Smooth muscle cell (in vitro differentiated cells): ENCODE results near the gene MYDGF. TPM values are rescaled to one million over a fixed set of nuclear protein-coding genes. Genes with fewer than 3 reads are reported as not detected.

Experiments used
- DNase-seq: peaks from one replicate; lab custom pipeline; 2025; ENCODE audit not compliant: unreplicated experiment; lab: John Stamatoyannopoulos, UW
- H2AFZ ChIP-seq: fragments of 200-600 bp; sonication (generic); 2 replicates; pipeline ENCODE4 v1.6.0; 2016; ENCODE audit warnings: antibody characterized with exemption, low read depth, mild to moderate bottlenecking
- H3F3A ChIP-seq: fragments of 200-600 bp; sonication (generic); 2 replicates; pipeline ENCODE4 v1.6.0; 2017; ENCODE audit warnings: antibody characterized with exemption, low read depth
- H3K27ac ChIP-seq: fragments of 200-600 bp; sonication (generic); 2 replicates; pipeline ENCODE4 v1.5.1; 2016; ENCODE audit warnings: low read depth, mild to moderate bottlenecking
- H3K27me3 ChIP-seq: fragments of 200-600 bp; sonication (generic); 2 replicates; pipeline ENCODE4 v1.6.1; 2016; ENCODE audit warnings: low read depth, mild to moderate bottlenecking
- H3K36me3 ChIP-seq: fragments of 200-600 bp; sonication (generic); 2 replicates; pipeline ENCODE4 v1.5.1; 2016; ENCODE audit warnings: low read depth
- H3K4me1 ChIP-seq: fragments of 200-600 bp; sonication (generic); 2 replicates; pipeline ENCODE4 v1.5.1; 2016; ENCODE audit warnings: low read depth
- H3K4me2 ChIP-seq: fragments of 200-600 bp; sonication (generic); 2 replicates; pipeline ENCODE4 v1.6.0; 2016; ENCODE audit warnings: mild to moderate bottlenecking
- H3K4me3 ChIP-seq: fragments of 200-600 bp; sonication (generic); 2 replicates; pipeline ENCODE4 v1.5.1; 2016; ENCODE audit warnings: mild to moderate bottlenecking
- H3K79me2 ChIP-seq: fragments of 200-600 bp; sonication (generic); 2 replicates; pipeline ENCODE4 v1.6.0; 2016; ENCODE audit warnings: low read depth, mild to moderate bottlenecking
- H3K9ac ChIP-seq: fragments of 200-600 bp; sonication (generic); 2 replicates; pipeline ENCODE4 v1.6.0; 2016; ENCODE audit warnings: low read depth
- H3K9me3 ChIP-seq: fragments of 200-600 bp; sonication (generic); replicated peaks from 2 replicates; pipeline ENCODE4 v1.5.1; 2016; ENCODE audit warnings: low read depth
- H4K20me1 ChIP-seq: fragments of 200-600 bp; sonication (generic); 2 replicates; pipeline ENCODE4 v1.6.0; 2016; ENCODE audit warnings: low read depth
- CTCF ChIP-seq: fragments of 200-600 bp; sonication (generic); IDR thresholded peaks from 2 replicates; pipeline ENCODE4 v1.5.1; 2017; ENCODE audit warnings: borderline replicate concordance, mild to moderate bottlenecking, antibody characterized with exemption; ENCODE audit not compliant: insufficient read depth, poor library complexity, severe bottlenecking
- WGBS: methylation state at CpG from one replicate; pipeline ENCODE4 v1.1.7; 2016; ENCODE audit warnings: low lambda C conversion rate; 5-methylcytosine and 5-hydroxymethylcytosine counted together
- polyA plus RNA-seq: library from polyadenylated mRNA; unstranded; fragments of >200 nt; fragmentation: Nextera tagmentation; extraction: Ambion mirVana; gene quantifications from 2 replicates; pipeline ENCODE4 v1.2.1, GENCODE V29; 2016
- total RNA-seq: library from RNA; depleted of rRNA; stranded (reverse); fragments of >200 nt; gene quantifications from 2 replicates; pipeline ENCODE4 v1.2.3, GENCODE V29; 2014

MYDGF gene
- total and polyA plus RNA-seq, 2 experiments from 2014 or later = 188 to 680 TPM

- Histone ChIP-seq H3K79me2 (no peaks in the 10 kb centered on the region), H2AFZ (no peak overlapping the region), H4K20me1 (no peaks in the 10 kb centered on the region), H3F3A (no peaks in the 10 kb centered on the region), H3K27me3 (no peaks in the 10 kb centered on the region), H3K9ac (no peak overlapping the region), H3K36me3 (no peaks in the 10 kb centered on the region), H3K4me2 (no peak overlapping the region), H3K27ac (no peak overlapping the region), H3K4me1 (no peaks in the 10 kb centered on the region), H3K4me3 (no peak overlapping the region), H3K9me3 (no peaks in the 10 kb centered on the region)
- TF ChIP-seq CTCF = no peak
- WGBS = 96% methylated on average over 19 of the region's 19 CpGs
- DNase-seq = no peak
Observed at GRCh38 chr19:4705413-4706131, 35.4 kb upstream of the MYDGF start.

GRCh38 chr19:4704317-4704673 lies 34.2 kb upstream of the MYDGF start:
- no peak overlapping the region for H2AFZ ChIP-seq
- no peaks in the 10 kb centered on the region for H3K27me3 ChIP-seq
- no peaks in the 10 kb centered on the region for H3F3A ChIP-seq
- H3K9me3 ChIP-seq = no peaks in the 10 kb centered on the region
- no peaks in the 10 kb centered on the region for H3K4me1 ChIP-seq
- no peak for TF ChIP-seq CTCF
- no peak overlapping the region for H3K4me3 ChIP-seq
- H3K36me3 ChIP-seq = no peaks in the 10 kb centered on the region
- no peak for DNase-seq
- H3K4me2 ChIP-seq = no peak overlapping the region
- no peak overlapping the region for H3K27ac ChIP-seq
- 96% methylated on average over 9 of the region's 9 CpGs for WGBS
- H4K20me1 ChIP-seq = no peaks in the 10 kb centered on the region
- H3K79me2 ChIP-seq = no peaks in the 10 kb centered on the region
- no peak overlapping the region for H3K9ac ChIP-seq

GRCh38 chr19:4703671-4704316 lies 33.7 kb upstream of the MYDGF start:
- no peak overlapping the region for H3K27ac ChIP-seq
- H3F3A ChIP-seq = no peaks in the 10 kb centered on the region
- no peak overlapping the region for H3K4me3 ChIP-seq
- H3K4me2 ChIP-seq = no peak overlapping the region
- H3K79me2 ChIP-seq = no peaks in the 10 kb centered on the region
- no peaks in the 10 kb centered on the region for H3K27me3 ChIP-seq
- no peaks in the 10 kb centered on the region for H4K20me1 ChIP-seq
- no peak for DNase-seq
- 99% methylated on average over 28 of the region's 28 CpGs for WGBS
- no peaks in the 10 kb centered on the region for H3K36me3 ChIP-seq
- no peaks in the 10 kb centered on the region for H3K9me3 ChIP-seq
- TF ChIP-seq CTCF = no peak
- no peak overlapping the region for H2AFZ ChIP-seq
- H3K4me1 ChIP-seq = no peaks in the 10 kb centered on the region
- H3K9ac ChIP-seq = no peak overlapping the region
